Jurkat, Clone E6-1 (cell line): Measurements from ENCODE around the gene TESK2.
A peak's percentile ranks its signal among the peaks of the same experiment; 100 is the strongest.
"Not testable (repeated sequence)": the region's sequence is repeated elsewhere in the genome, so short reads cannot be mapped to it uniquely, and the experiment has no call there.

ENCODE experiments used
- DNase-seq: peaks from one replicate; pipeline ENCODE4 v3.0.0-alpha.2; 2011; ENCODE audit warnings: low read depth, low spot score
- H3K4me3 ChIP-seq: 2 replicates; pipeline ENCODE4 v1.5.1; 2011; ENCODE audit warnings: mild to moderate bottlenecking, low read length, control low read depth, moderate library complexity

TESK2 gene

GRCh38 chr1:45393718-45394302, 97.2 kb downstream of the TESK2 start:
- DNase-seq = no peak
- no peak overlapping the region for H3K4me3 ChIP-seq

GRCh38 chr1:45386219-45386618, 104.7 kb downstream of the TESK2 start:
- no peak overlapping the region for H3K4me3 ChIP-seq
- DNase-seq = no peak

GRCh38 chr1:45385302-45385701, 105.7 kb downstream of the TESK2 start:
- no peak overlapping the region for H3K4me3 ChIP-seq
- no peak for DNase-seq

GRCh38 chr1:45384213-45384612, 106.8 kb downstream of the TESK2 start:
- DNase-seq, H3K4me3 ChIP-seq: not testable (repeated sequence)

GRCh38 chr1:45383191-45383590, 107.8 kb downstream of the TESK2 start:
- H3K4me3 ChIP-seq = no peak overlapping the region
- no peak for DNase-seq

- no peak for DNase-seq
- no peak overlapping the region for H3K4me3 ChIP-seq
Observed at GRCh38 chr1:45381243-45381642, 109.7 kb downstream of the TESK2 start.

GRCh38 chr1:45380730-45381129, 110.2 kb downstream of the TESK2 start:
- no peak overlapping the region for H3K4me3 ChIP-seq
- no peak for DNase-seq

GRCh38 chr1:45380125-45380524, 110.8 kb downstream of the TESK2 start:
- DNase-seq = no peak

GRCh38 chr1:45379524-45379923, 111.4 kb downstream of the TESK2 start:
- no peak for DNase-seq

More at GRCh38 chr1:45380125-45380524, 110.8 kb downstream of the TESK2 start:
- no peak overlapping the region for H3K4me3 ChIP-seq

GRCh38 chr1:45378184-45378583, 112.8 kb downstream of the TESK2 start:
- no peak overlapping the region for H3K4me3 ChIP-seq
- DNase-seq = no peak

More at GRCh38 chr1:45379524-45379923, 111.4 kb downstream of the TESK2 start:
- H3K4me3 ChIP-seq = no peak overlapping the region

GRCh38 chr1:45375104-45376090, 115.6 kb downstream of the TESK2 start:
- H3K4me3 ChIP-seq = no peak overlapping the region
- DNase-seq = peak; percentile 12

GRCh38 chr1:45373573-45373972, 117.4 kb downstream of the TESK2 start:
- DNase-seq = no peak
- H3K4me3 ChIP-seq = no peak overlapping the region

GRCh38 chr1:45370575-45370974, 120.4 kb downstream of the TESK2 start:
- no peak overlapping the region for H3K4me3 ChIP-seq
- no peak for DNase-seq

- H3K4me3 ChIP-seq = no peak overlapping the region
- DNase-seq = no peak
Observed at GRCh38 chr1:45365051-45365450, 125.9 kb downstream of the TESK2 start.

- H3K4me3 ChIP-seq = no peak overlapping the region
- DNase-seq = no peak
Observed at GRCh38 chr1:45364294-45364693, 126.7 kb downstream of the TESK2 start.

GRCh38 chr1:45360981-45361380, 130.0 kb downstream of the TESK2 start:
- not testable (repeated sequence) for DNase-seq

GRCh38 chr1:45359882-45360513, 131.0 kb downstream of the TESK2 start:
- H3K4me3 ChIP-seq = no peak overlapping the region
- no peak for DNase-seq

More at GRCh38 chr1:45360981-45361380, 130.0 kb downstream of the TESK2 start:
- not testable (repeated sequence) for H3K4me3 ChIP-seq

GRCh38 chr1:45356186-45356585, 134.8 kb downstream of the TESK2 start:
- DNase-seq = no peak
- H3K4me3 ChIP-seq = no peak overlapping the region

- DNase-seq = no peak
- no peak overlapping the region for H3K4me3 ChIP-seq
Observed at GRCh38 chr1:45355683-45356082, 135.3 kb downstream of the TESK2 start.

GRCh38 chr1:45354838-45355237, 136.1 kb downstream of the TESK2 start:
- no peak for DNase-seq
- H3K4me3 ChIP-seq = no peak overlapping the region
